Stimulated activated CD8-positive, alpha-beta memory T cell treated with anti-CD3 and anti-CD28 coated beads, Interleukin-12 subunit alpha, Interleukin-12 subunit beta, amount 100 ng/mL, for 24 hours (primary cell): Measurements from ENCODE around the gene SCN1B.

Source experiments
- DNase-seq: peaks from one replicate; pipeline ENCODE4 v3.0.0-alpha.2; 2020; ENCODE audit errors: extremely low read depth

Gene SCN1B

GRCh38 chr19:35053667-35054293, 23.5 kb downstream of the SCN1B start:
- no peak for DNase-seq

GRCh38 chr19:35054626-35055025, 24.4 kb downstream of the SCN1B start:
- no peak for DNase-seq

- DNase-seq = no peak
Observed at GRCh38 chr19:35055715-35056179, 25.5 kb downstream of the SCN1B start.

- DNase-seq = no peak
Observed at GRCh38 chr19:35056513-35057063, 26.3 kb downstream of the SCN1B start.

GRCh38 chr19:35058370-35058769, 28.1 kb downstream of the SCN1B start:
- DNase-seq = no peak

GRCh38 chr19:35059006-35059798, 28.9 kb downstream of the SCN1B start:
- no peak for DNase-seq

- no peak for DNase-seq
Observed at GRCh38 chr19:35059799-35060091, 29.5 kb downstream of the SCN1B start.

GRCh38 chr19:35060160-35060855, 30.0 kb downstream of the SCN1B start:
- DNase-seq = no peak

GRCh38 chr19:35061583-35062373, 31.5 kb downstream of the SCN1B start:
- DNase-seq = no peak

GRCh38 chr19:35062942-35063341, 32.7 kb downstream of the SCN1B start:
- no peak for DNase-seq

GRCh38 chr19:35063940-35064818, 33.9 kb downstream of the SCN1B start:
- no peak for DNase-seq

GRCh38 chr19:35065574-35065973, 35.3 kb downstream of the SCN1B start:
- DNase-seq = no peak

GRCh38 chr19:35066121-35066520, 35.9 kb downstream of the SCN1B start:
- no peak for DNase-seq

- peak; percentile 77 for DNase-seq
Observed at GRCh38 chr19:35066691-35067563, 36.7 kb downstream of the SCN1B start.

- DNase-seq = no peak
Observed at GRCh38 chr19:35068941-35069634, 38.8 kb downstream of the SCN1B start.

- no peak for DNase-seq
Observed at GRCh38 chr19:35069696-35070095, 39.4 kb downstream of the SCN1B start.

GRCh38 chr19:35070471-35070870, 40.2 kb downstream of the SCN1B start:
- no peak for DNase-seq

- no peak for DNase-seq
Observed at GRCh38 chr19:35073516-35073915, 43.2 kb downstream of the SCN1B start.

GRCh38 chr19:35073941-35074340, 43.7 kb downstream of the SCN1B start:
- DNase-seq = no peak
